Brain microvascular endothelial cell (primary cell): ENCODE measurements around the gene ROCK2.

Source experiments
- DNase-seq: peaks from one replicate; pipeline ENCODE4 v3.0.0-alpha.2; 2020
- H3K27ac ChIP-seq: fragments of 250-450 bp; sonication (Bioruptor Pico); 2 replicates; pipeline ENCODE4 v1.5.1; 2020; ENCODE audit warnings: mild to moderate bottlenecking, moderate library complexity
- H3K27me3 ChIP-seq: fragments of 250-450 bp; sonication (Bioruptor Pico); replicated peaks from 2 replicates; pipeline ENCODE4 v1.5.1; 2020; ENCODE audit warnings: mild to moderate bottlenecking
- H3K36me3 ChIP-seq: fragments of 250-450 bp; sonication (Bioruptor Pico); replicated peaks from 2 replicates; pipeline ENCODE4 v1.5.1; 2020; ENCODE audit warnings: mild to moderate bottlenecking
- H3K4me3 ChIP-seq: 2 replicates; pipeline ENCODE4 v1.5.1; 2011; ENCODE audit warnings: low read depth, mild to moderate bottlenecking, control low read depth, low read length, moderate library complexity
- CTCF ChIP-seq: IDR thresholded peaks from 2 replicates; pipeline ENCODE4 v1.5.1; 2011; ENCODE audit warnings: low read depth, mild to moderate bottlenecking, moderate library complexity, low read length, control low read depth, inconsistent platforms; ENCODE audit errors: missing control alignments
- in situ Hi-C: cut with HindIII; loops from 2 replicates; pipeline ENCODE4 v1.10.0; 2017; ENCODE audit warnings: low sequenced_read_pairs, low pct_ligation_motif_present

The ROCK2 gene

GRCh38 chr2:11356764-11357163 is 12.3 kb upstream of the ROCK2 start:
- no peak for DNase-seq
- no peaks in the 10 kb centered on the region for H3K27me3 ChIP-seq
- in situ Hi-C loops: no loop called here
- TF ChIP-seq CTCF: no peak
- no peak overlapping the region for H3K4me3 ChIP-seq
- no peaks in the 10 kb centered on the region for H3K36me3 ChIP-seq
- H3K27ac ChIP-seq: no peak overlapping the region

GRCh38 chr2:11355194-11356053 is 11.0 kb upstream of the ROCK2 start:
- in situ Hi-C loops: no loop called here
- no peak for TF ChIP-seq CTCF
- Histone ChIP-seq H3K36me3 (no peaks in the 10 kb centered on the region), H3K27ac (no peak overlapping the region), H3K4me3 (no peak overlapping the region), H3K27me3 (no peaks in the 10 kb centered on the region)
- DNase-seq: no peak

GRCh38 chr2:11354363-11355154 is 10.1 kb upstream of the ROCK2 start:
- Histone ChIP-seq H3K4me3 (no peak overlapping the region), H3K36me3 (no peaks in the 10 kb centered on the region), H3K27ac (no peak overlapping the region), H3K27me3 (no peaks in the 10 kb centered on the region)
- in situ Hi-C loops: no loop called here
- DNase-seq: no peak
- TF ChIP-seq CTCF: no peak

GRCh38 chr2:11352781-11353537 is 8.5 kb upstream of the ROCK2 start:
- no peak for DNase-seq
- in situ Hi-C loops: no loop called here
- no peaks in the 10 kb centered on the region for H3K27me3 ChIP-seq
- no peak for TF ChIP-seq CTCF
- no peaks in the 10 kb centered on the region for H3K36me3 ChIP-seq
- no peak overlapping the region for H3K27ac ChIP-seq
- H3K4me3 ChIP-seq: no peak overlapping the region

- Histone ChIP-seq H3K27ac (no peak overlapping the region), H3K27me3 (no peaks in the 10 kb centered on the region), H3K36me3 (no peaks in the 10 kb centered on the region), H3K4me3 (no peak overlapping the region)
- in situ Hi-C loops: no loop called here
- DNase-seq: no peak
- TF ChIP-seq CTCF: no peak
Measured at GRCh38 chr2:11348209-11348749, 3.8 kb upstream of the ROCK2 start.
